ENCODE data around the gene ANXA9.

GRCh38 chr1:150976401-150976821, 5.7 kb upstream of the ANXA9 start:
- TF ChIP-seq EZH2 (IDR thresholded peaks at IDR 0.05; ENCODE audit: insufficient read depth, low read length), result no peak
- TF ChIP-seq CTCF (IDR thresholded peaks at IDR 0.05; ENCODE audit: insufficient read depth, low read depth, low read length), result no peak

Measured in astrocyte (in vitro differentiated cells and primary cell).